Measurements from ENCODE around the gene PAM.

- TF ChIP-seq CTCF (IDR thresholded peaks at IDR 0.05; ENCODE audit: low read depth, low read length, missing input control) (no peak), GABPA (IDR thresholded peaks at IDR 0.05 in 1 of 2, conservative IDR thresholded peaks at IDR 0.05 in 1 of 2) (no peak), FOXA1 (IDR thresholded peaks at IDR 0.05) (no peak), YY1 (IDR thresholded peaks at IDR 0.05) (no peak), ZBTB33 (IDR thresholded peaks at IDR 0.05) (no peak), RXRA (IDR thresholded peaks at IDR 0.05) (no peak), REST (IDR thresholded peaks at IDR 0.05) (no peak), MAX (IDR thresholded peaks at IDR 0.05) (no peak), TAF1 (conservative IDR thresholded peaks at IDR 0.05) (no peak), EGR1 (IDR thresholded peaks at IDR 0.05; ENCODE audit: low read depth in 2 of 2) (no peak)
Measured at GRCh38 chr5:102802708-102803458, 47.8 kb downstream of the PAM start.
